Stimulated activated CD4-positive, alpha-beta T cell treated with anti-CD3 and anti-CD28 coated beads, Interleukin-2, amount 100 ng/mL, for 48 hours (primary cell): Measurements from ENCODE around the gene TSPAN19.
A peak's percentile ranks its signal among the peaks of the same experiment; 100 is the strongest.
"Not testable (repeated sequence)": the region's sequence is repeated elsewhere in the genome, so short reads cannot be mapped to it uniquely, and the experiment has no call there.

Source experiments
- DNase-seq, 2 donors: peaks; one replicate each; pipeline ENCODE4 v3.0.0-alpha.2; 2020

Gene TSPAN19

DNA sequence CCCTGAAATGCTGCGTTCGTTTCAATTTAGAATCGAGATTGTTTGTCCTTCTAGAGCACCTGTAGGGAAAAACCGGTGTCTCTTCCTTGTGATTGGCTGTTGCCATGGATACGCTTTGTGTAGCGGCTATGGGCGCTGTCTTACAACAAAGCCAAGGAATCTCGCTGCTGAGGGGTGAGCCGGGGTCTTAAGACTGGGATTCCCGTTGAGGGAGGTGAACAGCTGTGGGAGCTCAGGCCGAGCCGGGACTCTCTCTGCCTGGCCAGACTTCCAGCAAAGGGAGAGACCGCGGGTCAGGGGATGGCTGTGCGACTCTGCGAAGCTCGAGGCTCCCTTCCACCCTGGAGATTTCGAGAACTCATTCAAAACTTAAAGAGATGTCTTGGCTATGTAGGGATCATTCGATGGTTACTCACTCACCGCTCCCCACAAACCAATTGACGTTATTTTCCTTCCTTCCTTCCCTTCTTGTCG, at the start of gene TSPAN19, which contains the start of gene LRRIQ1:
Gene TSPAN19 (minus strand): TSS at position 44 of the 474 bp plus-strand sequence. CDS start 6,331 bp downstream, outside the sequence.
Gene LRRIQ1 (plus strand): TSS at position 118 of the 474 bp plus-strand sequence. CDS start 1,826 bp downstream, outside the sequence.
- peak; percentile 12 to 17 for DNase-seq

GRCh38 chr12:85085066-85085465, 49.0 kb upstream of the TSPAN19 start:
- no peak for DNase-seq

GRCh38 chr12:85076688-85077430, 40.8 kb upstream of the TSPAN19 start:
- no peak for DNase-seq

DNA sequence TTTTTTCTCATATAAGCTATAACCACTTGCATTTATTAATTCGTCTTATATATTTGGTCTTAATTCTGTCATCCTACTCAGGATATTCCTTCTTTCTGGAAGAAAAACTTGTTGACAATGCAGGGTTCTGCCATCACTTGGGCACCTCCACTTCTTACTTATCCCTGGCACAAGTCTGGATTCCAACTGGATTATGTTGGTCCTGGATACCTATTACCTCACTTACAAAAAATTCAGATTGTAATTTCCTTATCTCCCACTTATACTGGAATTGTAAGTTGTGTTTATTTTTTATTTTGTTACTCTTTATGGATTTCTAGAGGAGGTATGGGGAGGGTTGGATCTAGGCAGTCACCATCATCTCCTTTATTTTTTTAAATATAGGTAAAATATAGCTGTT, 36.7 kb upstream of the TSPAN19 start:
- no peak for DNase-seq

- no peak for DNase-seq
Measured at GRCh38 chr12:85065837-85066482, 29.9 kb upstream of the TSPAN19 start.

- DNase-seq = no peak
Measured at GRCh38 chr12:85060916-85061315, 24.8 kb upstream of the TSPAN19 start.

DNA sequence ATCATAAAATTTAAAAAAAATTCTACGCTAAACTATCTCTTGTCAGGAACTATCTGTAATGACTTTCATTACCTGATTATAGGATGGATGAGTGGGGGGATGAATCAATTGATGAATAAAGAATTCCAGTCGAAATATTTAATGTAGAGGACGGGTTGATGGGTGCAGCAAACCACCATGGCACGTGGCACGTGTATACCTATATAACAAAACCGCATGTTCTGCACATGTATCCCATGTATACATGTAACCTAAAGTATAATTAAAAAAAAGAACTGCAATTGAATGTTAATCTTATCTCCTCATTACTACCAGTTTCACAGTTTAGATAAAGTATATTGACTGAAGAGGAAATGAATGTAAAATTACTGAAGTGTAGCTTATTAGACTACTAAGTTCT, 23.5 kb upstream of the TSPAN19 start:
- DNase-seq = no peak

DNA sequence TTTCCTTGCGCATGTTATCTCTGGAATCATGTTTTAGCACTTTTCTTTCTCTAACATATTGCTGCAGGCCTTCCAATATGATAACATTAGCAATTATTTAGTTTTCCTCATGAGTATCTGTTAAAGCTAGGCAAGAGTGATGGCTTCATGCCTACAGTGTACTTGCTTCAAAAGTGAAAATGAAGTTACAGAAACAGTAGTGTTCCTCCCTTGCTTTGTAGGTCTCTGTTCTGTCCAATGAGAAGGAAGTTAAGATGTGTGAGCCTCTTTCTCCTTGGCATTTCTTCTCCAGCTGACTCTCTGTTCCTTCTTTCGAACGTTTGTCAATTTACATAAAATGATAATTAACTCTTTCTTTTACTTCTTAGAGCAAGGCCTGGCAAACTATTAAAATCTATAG, 22.3 kb upstream of the TSPAN19 start:
- no peak for DNase-seq

GRCh38 chr12:85057370-85057963, 21.4 kb upstream of the TSPAN19 start:
- DNase-seq = peak; percentile 13 to 21

- DNase-seq = no peak
Measured at GRCh38 chr12:85043829-85044228, 7.8 kb upstream of the TSPAN19 start.

DNA sequence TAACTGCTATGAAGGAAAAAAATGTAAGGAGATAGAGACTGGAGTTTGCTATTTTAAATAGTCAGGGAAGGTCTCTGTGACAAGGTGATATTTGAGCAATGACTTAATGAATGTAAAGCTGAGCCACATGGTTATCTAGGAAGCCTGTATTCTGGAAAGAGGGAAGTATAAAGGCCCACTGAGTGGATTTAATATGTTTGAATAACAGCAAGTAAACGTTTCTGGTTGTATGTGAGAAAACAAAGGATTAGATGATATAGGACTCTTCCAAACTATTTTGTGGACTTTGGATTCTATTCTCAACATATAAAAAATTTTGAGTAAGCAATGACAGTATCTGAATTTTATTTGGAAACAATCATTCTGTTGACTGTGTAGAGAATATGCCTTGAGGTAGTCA, 5.3 kb upstream of the TSPAN19 start:
- DNase-seq = no peak

DNA sequence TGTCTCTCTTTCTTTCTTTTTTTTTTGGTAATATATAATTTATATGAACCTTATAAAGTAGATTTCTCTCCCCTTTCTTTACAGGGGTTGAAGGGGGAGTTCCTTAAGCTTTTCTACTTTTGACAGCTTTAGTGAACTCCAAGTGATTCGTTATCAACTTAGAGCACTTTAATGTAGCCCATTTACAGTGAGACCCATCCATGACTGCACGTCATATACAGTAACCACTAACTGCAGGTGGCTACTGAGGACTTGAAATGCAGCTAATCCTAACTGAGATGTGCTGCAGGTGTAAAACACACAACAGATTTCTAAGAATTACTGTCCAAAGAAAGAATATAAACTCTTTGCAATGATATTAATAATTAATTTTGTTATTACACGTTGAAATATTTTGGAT, 656 bp upstream of the TSPAN19 start:
- no peak for DNase-seq

DNA sequence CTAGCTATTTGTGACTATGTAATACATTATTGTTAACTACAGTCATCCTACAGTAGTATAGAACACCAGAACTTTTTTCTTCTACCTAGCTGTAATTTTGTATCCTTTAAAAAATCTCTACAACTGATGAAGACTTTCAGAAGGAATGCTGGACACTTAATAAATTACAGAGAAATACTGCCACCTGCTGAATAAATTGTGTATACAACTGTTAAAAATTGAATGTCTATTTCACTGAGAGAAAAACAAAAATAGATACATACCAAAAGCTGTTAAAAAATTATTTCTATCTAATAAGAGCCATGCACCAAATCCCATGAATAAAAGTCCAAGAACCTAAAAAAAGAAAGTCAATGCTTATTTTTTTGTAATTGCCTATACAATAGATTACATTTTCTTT, 6.6 kb downstream of the TSPAN19 start:
- no peak for DNase-seq

- DNase-seq = no peak
Measured at GRCh38 chr12:85018098-85018497, 18.0 kb downstream of the TSPAN19 start.

DNA sequence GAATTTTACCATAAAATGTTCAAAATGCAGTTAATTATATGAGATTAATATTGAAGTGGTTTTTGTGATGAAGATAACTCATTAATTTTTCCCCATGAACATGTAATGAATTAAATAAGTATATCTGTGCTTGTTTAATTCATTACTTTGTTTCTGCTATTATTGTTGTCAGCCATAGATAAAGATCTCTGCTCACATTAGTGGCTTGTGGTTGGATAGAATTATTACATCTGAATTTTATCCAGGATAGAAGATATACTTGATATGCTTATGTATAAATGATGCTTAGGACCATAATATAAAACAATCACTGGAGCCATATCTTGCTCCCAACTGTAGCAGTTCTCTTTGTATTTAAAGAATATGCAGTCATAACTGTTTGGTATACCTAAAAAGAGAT, 18.5 kb downstream of the TSPAN19 start:
- DNase-seq = no peak

DNA sequence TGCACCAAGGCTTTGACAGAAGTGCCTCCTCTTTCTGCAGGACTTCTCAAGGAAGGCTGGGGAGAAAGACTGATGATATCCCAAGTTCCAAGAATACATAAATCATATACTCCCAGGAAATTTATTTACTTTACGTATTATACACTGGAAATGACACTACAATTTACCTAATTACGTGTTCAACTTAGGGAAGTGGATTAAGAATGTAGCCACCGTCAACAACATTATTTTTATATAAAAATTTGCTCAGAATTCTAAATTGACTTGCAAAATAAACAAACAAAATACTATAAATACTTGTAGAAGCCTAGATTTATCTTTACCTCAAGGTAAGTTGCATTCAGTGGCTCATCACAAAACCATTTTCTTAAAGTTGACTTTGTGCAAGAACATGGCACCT, 18.9 kb downstream of the TSPAN19 start:
- no peak for DNase-seq

- DNase-seq = no peak
Measured at GRCh38 chr12:85016413-85016812, 19.7 kb downstream of the TSPAN19 start.

DNA sequence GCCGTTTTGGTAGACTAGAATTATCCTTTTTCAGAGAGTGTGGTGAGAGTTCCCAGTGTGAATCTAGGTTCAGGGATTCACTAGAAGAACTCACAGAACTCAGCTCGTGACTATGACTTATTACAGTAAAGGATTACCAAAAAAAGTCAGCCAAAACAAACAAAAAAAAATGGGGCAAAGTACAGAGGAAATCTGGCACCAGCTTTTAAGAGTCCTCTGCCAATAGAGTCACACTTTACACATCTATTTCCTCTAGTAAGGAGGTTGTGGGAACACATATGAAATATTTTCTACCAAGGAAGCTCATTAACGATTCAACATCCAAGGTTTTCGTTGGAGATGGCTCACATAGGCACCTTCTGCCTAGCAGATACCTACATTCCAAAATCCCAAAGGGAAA, 28.2 kb downstream of the TSPAN19 start:
- no peak for DNase-seq

DNA sequence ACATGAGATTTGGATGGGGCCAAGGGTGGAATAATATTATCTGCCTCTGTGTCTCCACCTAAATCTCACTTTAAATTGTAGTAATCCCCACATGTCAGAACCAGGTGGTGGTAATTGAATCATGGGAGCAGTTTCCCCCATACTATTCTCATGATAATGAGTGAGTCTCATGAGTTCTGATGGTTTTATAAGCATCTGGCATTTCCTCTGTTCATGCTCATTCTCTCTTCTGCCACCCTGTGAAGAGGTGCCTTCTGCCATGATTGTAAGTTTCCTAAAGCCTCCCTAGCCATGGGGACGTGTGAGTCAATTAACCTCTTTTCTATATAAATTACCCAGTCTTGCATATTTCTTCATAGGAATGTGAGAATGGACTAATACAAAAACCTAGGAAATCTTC, 29.9 kb downstream of the TSPAN19 start:
- DNase-seq = no peak

DNA sequence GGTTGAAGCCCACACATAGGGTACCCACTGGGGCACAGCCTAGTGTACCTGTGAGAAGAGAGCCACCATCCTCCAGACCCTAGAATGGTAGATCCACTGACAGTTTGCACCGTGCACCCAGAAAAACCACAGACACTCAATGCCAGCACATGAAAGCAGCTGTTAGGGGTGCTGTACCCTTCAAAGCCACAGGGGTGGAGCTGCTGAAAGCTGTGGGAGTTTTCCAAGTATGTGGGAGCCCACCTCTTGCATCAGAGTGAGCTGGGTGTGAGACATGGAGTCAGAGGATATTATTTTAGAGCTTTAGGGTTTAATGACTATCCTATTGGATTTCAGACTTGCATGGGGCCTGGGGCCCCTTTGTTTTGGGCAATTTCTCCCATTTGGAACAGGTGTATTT, 30.5 kb downstream of the TSPAN19 start:
- no peak for DNase-seq

DNA sequence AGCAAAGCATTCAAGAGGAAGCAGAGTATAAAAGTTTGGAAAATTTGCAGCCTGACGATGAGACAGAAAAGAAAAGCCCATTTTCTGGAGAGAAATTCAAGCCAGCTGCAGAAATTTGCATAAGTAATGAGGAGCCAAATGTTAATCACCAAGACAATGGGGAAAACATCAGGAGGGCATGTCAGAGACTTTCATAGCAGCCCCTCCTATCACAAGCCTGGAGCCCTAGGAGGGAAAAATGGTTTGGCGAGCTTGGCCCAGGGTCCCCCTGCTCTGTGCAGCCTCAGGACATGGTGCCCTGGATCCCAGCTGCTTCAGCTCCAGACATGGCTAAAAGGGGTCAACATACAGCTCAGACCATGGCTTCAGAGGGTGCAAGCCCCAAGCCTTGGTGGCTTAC, 31.0 kb downstream of the TSPAN19 start:
- not testable (repeated sequence) for DNase-seq

DNA sequence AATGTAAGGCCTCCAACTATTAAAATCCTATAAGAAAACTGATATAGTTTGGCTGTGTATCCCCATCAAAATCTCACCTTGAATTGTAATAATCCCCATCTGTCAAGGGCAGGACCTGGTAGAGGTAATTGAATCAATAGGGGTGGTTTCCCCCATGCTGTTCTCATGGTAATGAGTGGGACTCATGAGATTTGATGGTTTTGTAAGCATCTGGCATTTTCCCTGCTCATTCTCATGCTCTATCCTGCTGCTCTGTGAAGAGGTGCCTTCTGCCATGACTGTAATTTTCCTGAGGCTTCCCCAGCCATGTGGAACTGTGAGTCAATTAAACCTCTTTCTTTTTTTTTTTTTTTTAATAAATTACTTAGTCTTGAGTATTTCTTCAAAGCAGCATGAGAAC, 31.9 kb downstream of the TSPAN19 start:
- DNase-seq = no peak

GRCh38 chr12:85002778-85003296, 33.2 kb downstream of the TSPAN19 start:
- no peak for DNase-seq

GRCh38 chr12:85000729-85001128, 35.3 kb downstream of the TSPAN19 start:
- no peak for DNase-seq
